Sigmoid colon (tissue), 3 donors: ENCODE results near the gene KATNBL1.

Experiments used
- CTCF ChIP-seq, 4 experiments: fragments of 450-650 bp in 3 of 4; fragments of 200-600 bp in 1 of 4; IDR thresholded peaks; one replicate each; pipeline ENCODE4 v1.5.1; 2016 to 2019; ENCODE audit warnings: antibody characterized with exemption in 4 of 4, mild to moderate bottlenecking in 3 of 4, moderate library complexity in 2 of 4
- POLR2A ChIP-seq, 2 donors: fragments of 450-650 bp; IDR thresholded peaks; one replicate each; pipeline ENCODE4 v1.6.1; 2016; ENCODE audit warnings: antibody characterized with exemption in 2 of 2, mild to moderate bottlenecking in 2 of 2, moderate library complexity in 2 of 2

- TF ChIP-seq POLR2A (IDR thresholded peaks at IDR 0.05) (no peak), CTCF (IDR thresholded peaks at IDR 0.05) (no peak)
Observed at GRCh38 chr15:34246276-34246976, 36.5 kb upstream of the KATNBL1 start.
